Islet of Langerhans (tissue), 1 donor: ENCODE data around the gene SLC25A15.
"Not testable (repeated sequence)": the region's sequence is repeated elsewhere in the genome, so short reads cannot be mapped to it uniquely, and the experiment has no call there.

Source experiments
- FAIRE-seq: peaks from one replicate; lab custom pipeline; 2011; peaks lifted over from hg19 to GRCh38; lab: Jason Lieb, UNC

The SLC25A15 gene

GRCh38 chr13:40814803-40815202, 25.4 kb downstream of the SLC25A15 start:
- FAIRE-seq: no peak

GRCh38 chr13:40818926-40819325, 29.5 kb downstream of the SLC25A15 start:
- no peak for FAIRE-seq

- no peak for FAIRE-seq
These were observed 30.4 kb downstream of the SLC25A15 start for GRCh38 chr13:40819797-40820315.

GRCh38 chr13:40839725-40840124, 50.3 kb downstream of the SLC25A15 start:
- not testable (repeated sequence) for FAIRE-seq

GRCh38 chr13:40840955-40841354, 51.5 kb downstream of the SLC25A15 start:
- not testable (repeated sequence) for FAIRE-seq
